ENCODE results near the gene CDHR5. TPM values are rescaled to one million over a fixed set of nuclear protein-coding genes. Genes with fewer than 3 reads are reported as not detected.

The CDHR5 gene
- polyA plus RNA-seq, 2 donors: 0.02 to 0.08 TPM

DNA sequence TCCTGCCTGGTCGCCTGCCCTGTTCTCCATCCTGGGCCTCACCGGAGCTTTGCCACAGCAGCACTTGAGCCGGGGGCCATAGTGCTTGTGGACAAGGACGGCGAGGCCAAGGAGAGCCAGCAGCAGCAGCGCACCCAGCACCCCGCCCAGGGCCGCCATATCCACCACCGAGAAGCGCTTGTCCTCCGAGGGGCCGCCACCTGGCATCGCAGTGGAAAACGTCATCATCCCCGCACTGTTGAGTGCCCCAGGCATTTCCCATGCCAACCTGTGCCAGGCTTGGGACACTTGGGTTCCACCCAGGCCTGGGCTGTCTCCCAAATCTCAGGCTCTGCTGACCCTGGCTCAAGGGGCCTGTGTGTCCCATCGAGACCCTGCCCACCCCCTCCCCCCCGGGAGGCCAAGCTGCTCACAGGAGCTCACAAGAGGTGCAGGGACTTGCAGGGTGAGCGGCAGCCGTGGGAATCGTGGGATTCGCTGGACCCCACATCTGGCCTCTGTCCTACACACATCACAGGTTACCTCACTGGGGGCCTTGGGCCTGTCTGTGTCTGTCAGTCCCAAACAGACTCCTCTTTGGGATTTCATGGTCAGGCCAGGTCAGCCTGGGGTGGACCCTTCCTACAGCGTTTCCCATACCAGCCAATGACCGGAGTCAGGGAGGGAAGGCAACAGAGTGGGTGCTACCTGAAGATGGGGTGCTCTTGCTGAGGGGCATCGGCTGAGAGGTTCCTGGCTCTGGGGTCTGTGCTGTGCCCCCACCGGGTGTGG lies 6.7 kb downstream of the CDHR5 start:
- no peaks in the 10 kb centered on the region for H3K9me3 ChIP-seq (ENCODE audit: control insufficient read depth in 2 of 2, insufficient read depth in 1 of 2, low read depth in 1 of 2, low read length in 1 of 2)
- H3K27ac ChIP-seq (ENCODE audit: low read depth in 2 of 2, low read length in 1 of 2): no peak overlapping the region
- H3K36me3 ChIP-seq (ENCODE audit: control insufficient read depth in 2 of 2, insufficient read depth in 2 of 2, low read length in 1 of 2): peaks cover 0 to 15% of the 10 kb centered on the region in 2 donors
- H3K4me3 ChIP-seq (ENCODE audit: low read depth in 1 of 2, low read length in 2 of 2): no peak overlapping the region
- no peaks in the 10 kb centered on the region for H3K27me3 ChIP-seq (ENCODE audit: control insufficient read depth in 1 of 2, insufficient read depth in 2 of 2, low read length in 2 of 2)
- H3K4me1 ChIP-seq (ENCODE audit: control insufficient read depth in 2 of 2, insufficient read depth in 2 of 2, low read length in 1 of 2): peaks cover 20% of the 10 kb centered on the region in 2 donors
- WGBS, 2 donors: 88 to 90% methylated on average over 25 of the region's 25 CpGs

- no peak overlapping the region for H3K4me3 ChIP-seq (ENCODE audit: low read depth in 1 of 2, low read length in 2 of 2)
- no peaks in the 10 kb centered on the region for H3K9me3 ChIP-seq (ENCODE audit: control insufficient read depth in 2 of 2, insufficient read depth in 1 of 2, low read depth in 1 of 2, low read length in 1 of 2)
- WGBS, 2 donors: 93 to 94% methylated on average over 52 to 57 of the region's 57 CpGs
- H3K36me3 ChIP-seq (ENCODE audit: control insufficient read depth in 2 of 2, insufficient read depth in 2 of 2, low read length in 1 of 2): peaks cover 0 to 22% of the 10 kb centered on the region in 2 donors
- no peaks in the 10 kb centered on the region for H3K27me3 ChIP-seq (ENCODE audit: control insufficient read depth in 1 of 2, insufficient read depth in 2 of 2, low read length in 2 of 2)
- H3K4me1 ChIP-seq (ENCODE audit: control insufficient read depth in 2 of 2, insufficient read depth in 2 of 2, low read length in 1 of 2): peaks cover 22 to 28% of the 10 kb centered on the region in 2 donors
- no peak overlapping the region for H3K27ac ChIP-seq (ENCODE audit: low read depth in 2 of 2, low read length in 1 of 2)
These were observed 7.4 kb downstream of the CDHR5 start for GRCh38 chr11:617199-617911.

DNA sequence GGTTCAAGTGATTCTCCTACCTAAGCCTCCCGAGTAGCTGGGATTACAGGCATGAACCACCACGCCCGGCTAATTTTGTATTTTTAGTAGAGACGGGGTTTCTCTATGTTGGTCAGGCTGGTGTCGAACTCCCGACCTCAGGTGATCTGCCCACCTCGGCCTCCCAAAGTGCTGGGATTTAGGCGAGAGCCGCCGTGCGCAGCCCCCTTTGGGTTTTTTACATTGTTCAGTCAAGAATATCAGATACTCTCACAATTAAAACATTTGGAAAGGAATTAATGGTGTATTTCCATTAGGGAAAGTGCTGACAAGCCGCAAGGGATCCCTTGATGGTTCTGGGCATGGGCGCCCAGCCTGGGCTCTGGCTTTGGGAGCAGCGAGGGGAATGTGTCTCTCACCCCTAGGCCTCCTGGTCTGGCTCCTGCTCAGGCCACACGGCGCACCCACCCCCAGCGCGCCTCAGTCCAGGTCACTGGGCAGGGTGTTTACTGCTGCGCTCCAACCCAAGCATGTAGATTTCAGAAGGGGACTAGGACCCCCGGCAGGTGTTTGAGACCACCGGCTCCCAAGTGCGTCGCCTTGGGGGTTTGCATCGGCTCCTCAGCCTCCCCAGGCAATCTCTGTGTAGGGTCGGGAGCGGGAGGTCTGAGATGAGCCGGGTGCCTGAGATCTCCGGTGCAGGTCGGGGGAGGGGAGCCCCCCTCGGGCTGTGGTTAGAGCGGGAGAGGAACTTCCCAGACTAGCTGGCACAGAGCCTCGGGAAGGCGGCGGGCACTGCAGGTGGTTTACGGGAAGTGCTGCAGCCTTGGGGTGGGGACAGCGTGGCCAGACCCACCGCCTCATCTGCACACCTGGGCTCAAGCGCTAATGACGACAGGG lies 8.2 kb downstream of the CDHR5 start:
- Histone ChIP-seq H3K27ac (ENCODE audit: low read depth in 2 of 2, low read length in 1 of 2) (peak overlapping the region; percentile 97 to 100), H3K4me3 (ENCODE audit: low read depth in 1 of 2, low read length in 2 of 2) (no peak overlapping the region), H3K27me3 (ENCODE audit: control insufficient read depth in 1 of 2, insufficient read depth in 2 of 2, low read length in 2 of 2) (no peaks in the 10 kb centered on the region), H3K9me3 (ENCODE audit: control insufficient read depth in 2 of 2, insufficient read depth in 1 of 2, low read depth in 1 of 2, low read length in 1 of 2) (no peaks in the 10 kb centered on the region), H3K4me1 (ENCODE audit: control insufficient read depth in 2 of 2, insufficient read depth in 2 of 2, low read length in 1 of 2) (peaks cover 22 to 31% of the 10 kb centered on the region in 2 donors), H3K36me3 (ENCODE audit: control insufficient read depth in 2 of 2, insufficient read depth in 2 of 2, low read length in 1 of 2) (peaks cover 4 to 29% of the 10 kb centered on the region in 2 donors)
- WGBS, 2 donors: 79 to 81% methylated on average over 38 to 39 of the region's 39 CpGs

GRCh38 chr11:615504-616319 lies 9.0 kb downstream of the CDHR5 start, which contains the start of gene IRF7:
Gene IRF7 (minus strand): TSS chr11:615950. CDS start chr11:615364, 586 bp downstream.
- Histone ChIP-seq H3K4me1 (ENCODE audit: control insufficient read depth in 2 of 2, insufficient read depth in 2 of 2, low read length in 1 of 2) (peaks cover 22 to 31% of the 10 kb centered on the region in 2 donors), H3K4me3 (ENCODE audit: low read depth in 1 of 2, low read length in 2 of 2) (peak within 1 kb of the TSS; percentile 53 to 79), H3K9me3 (ENCODE audit: control insufficient read depth in 2 of 2, insufficient read depth in 1 of 2, low read depth in 1 of 2, low read length in 1 of 2) (no peaks in the 10 kb centered on the region), H3K36me3 (ENCODE audit: control insufficient read depth in 2 of 2, insufficient read depth in 2 of 2, low read length in 1 of 2) (peaks cover 9 to 37% of the 10 kb centered on the region in 2 donors), H3K27ac (ENCODE audit: low read depth in 2 of 2, low read length in 1 of 2) (peak within 1 kb of the TSS; percentile 97 to 100), H3K27me3 (ENCODE audit: control insufficient read depth in 1 of 2, insufficient read depth in 2 of 2, low read length in 2 of 2) (no peaks in the 10 kb centered on the region)
- WGBS, 2 donors: 3 to 4% methylated on average over 52 to 66 of the region's 66 CpGs

DNA sequence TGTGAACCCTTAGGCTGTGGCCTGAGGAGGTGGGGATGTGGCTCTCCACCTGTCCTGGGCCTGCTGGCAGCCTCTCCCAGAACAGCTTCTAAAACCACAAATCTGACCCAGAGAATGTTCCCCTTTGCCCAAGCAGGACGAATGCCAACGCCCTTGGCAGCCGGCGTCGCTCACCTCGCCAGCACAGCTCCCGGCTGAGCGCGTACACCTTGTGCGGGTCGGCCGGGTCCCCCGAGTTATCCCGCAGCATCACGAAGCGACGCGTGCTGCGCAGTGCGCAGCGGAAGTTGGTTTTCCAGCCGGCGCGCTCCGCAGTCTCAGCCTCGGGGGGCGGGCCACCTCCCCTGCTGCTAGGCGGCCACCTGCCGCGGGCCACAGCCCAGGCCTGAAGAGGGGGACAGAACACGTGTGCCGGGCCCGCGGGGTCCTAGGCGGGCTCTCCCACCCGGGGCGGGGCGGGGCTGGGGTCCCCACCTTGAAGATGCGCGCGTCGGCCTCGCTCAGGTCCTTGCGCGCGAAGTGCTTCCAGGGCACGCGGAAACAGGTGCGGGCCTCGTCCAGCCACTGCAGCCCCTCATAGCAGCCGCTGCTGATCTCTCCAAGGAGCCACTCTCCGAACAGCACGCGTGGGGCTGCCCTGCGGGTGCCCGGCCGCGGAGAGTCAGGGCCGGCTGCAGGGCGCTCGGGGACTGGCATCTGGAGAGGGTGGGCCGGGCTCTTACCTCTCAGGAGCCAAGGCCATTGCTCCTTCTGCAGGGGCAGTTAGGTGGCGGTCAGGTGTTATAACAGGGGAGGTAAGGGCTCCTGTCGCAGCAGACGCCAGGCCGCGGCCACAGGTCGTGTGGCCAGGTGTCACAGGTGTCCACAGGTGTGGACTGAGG lies 9.9 kb downstream of the CDHR5 start:
- 36 to 38% methylated on average over 59 to 68 of the region's 68 CpGs for WGBS, 2 donors
- Histone ChIP-seq H3K4me3 (ENCODE audit: low read depth in 1 of 2, low read length in 2 of 2) (peak overlapping the region; percentile 53 to 79), H3K9me3 (ENCODE audit: control insufficient read depth in 2 of 2, insufficient read depth in 1 of 2, low read depth in 1 of 2, low read length in 1 of 2) (no peaks in the 10 kb centered on the region), H3K36me3 (ENCODE audit: control insufficient read depth in 2 of 2, insufficient read depth in 2 of 2, low read length in 1 of 2) (peaks cover 10 to 45% of the 10 kb centered on the region in 2 donors), H3K4me1 (ENCODE audit: control insufficient read depth in 2 of 2, insufficient read depth in 2 of 2, low read length in 1 of 2) (peaks cover 22 to 28% of the 10 kb centered on the region in 2 donors), H3K27ac (ENCODE audit: low read depth in 2 of 2, low read length in 1 of 2) (peak overlapping the region; percentile 97 to 100), H3K27me3 (ENCODE audit: control insufficient read depth in 1 of 2, insufficient read depth in 2 of 2, low read length in 2 of 2) (no peaks in the 10 kb centered on the region)

DNA sequence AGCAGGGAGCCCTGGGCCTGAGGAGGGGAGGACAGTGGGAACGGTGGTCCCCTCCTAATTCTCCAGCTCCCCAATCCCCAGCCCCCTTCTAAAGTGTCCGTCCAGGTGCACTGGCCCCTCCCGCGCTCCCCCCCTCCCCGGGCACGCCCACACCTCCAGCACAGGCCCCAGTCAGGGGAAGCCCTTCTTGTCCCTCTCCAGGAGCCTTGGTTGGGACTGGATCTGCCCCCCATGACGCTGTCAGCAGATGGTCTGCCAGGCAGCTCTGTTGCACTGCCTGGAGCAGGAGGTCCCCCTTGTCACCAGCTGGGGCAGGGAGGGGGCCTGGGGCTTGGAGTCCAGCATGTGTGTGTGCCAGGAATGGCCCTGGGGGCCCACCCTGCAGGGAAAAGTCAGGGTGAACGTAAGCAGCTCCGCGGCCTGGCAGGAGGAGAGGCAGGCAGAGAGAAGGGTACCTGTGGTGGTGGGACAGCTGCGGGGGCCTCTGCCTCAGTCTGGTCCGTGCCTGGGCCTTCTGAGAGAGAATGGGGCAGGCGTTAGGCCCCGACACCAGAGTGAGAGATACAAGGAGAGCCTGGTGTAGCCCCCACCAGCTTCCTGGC lies 10.6 kb downstream of the CDHR5 start:
- Histone ChIP-seq H3K36me3 (ENCODE audit: control insufficient read depth in 2 of 2, insufficient read depth in 2 of 2, low read length in 1 of 2) (peaks cover 14 to 47% of the 10 kb centered on the region in 2 donors), H3K27ac (ENCODE audit: low read depth in 2 of 2, low read length in 1 of 2) (peak overlapping the region; percentile 97 to 100), H3K27me3 (ENCODE audit: control insufficient read depth in 1 of 2, insufficient read depth in 2 of 2, low read length in 2 of 2) (no peaks in the 10 kb centered on the region), H3K4me3 (ENCODE audit: low read depth in 1 of 2, low read length in 2 of 2) (peak overlapping the region; percentile 53 to 79), H3K9me3 (ENCODE audit: control insufficient read depth in 2 of 2, insufficient read depth in 1 of 2, low read depth in 1 of 2, low read length in 1 of 2) (no peaks in the 10 kb centered on the region), H3K4me1 (ENCODE audit: control insufficient read depth in 2 of 2, insufficient read depth in 2 of 2, low read length in 1 of 2) (peaks cover 22 to 28% of the 10 kb centered on the region in 2 donors)
- 46 to 56% methylated on average over 14 of the region's 14 CpGs for WGBS, 2 donors

DNA sequence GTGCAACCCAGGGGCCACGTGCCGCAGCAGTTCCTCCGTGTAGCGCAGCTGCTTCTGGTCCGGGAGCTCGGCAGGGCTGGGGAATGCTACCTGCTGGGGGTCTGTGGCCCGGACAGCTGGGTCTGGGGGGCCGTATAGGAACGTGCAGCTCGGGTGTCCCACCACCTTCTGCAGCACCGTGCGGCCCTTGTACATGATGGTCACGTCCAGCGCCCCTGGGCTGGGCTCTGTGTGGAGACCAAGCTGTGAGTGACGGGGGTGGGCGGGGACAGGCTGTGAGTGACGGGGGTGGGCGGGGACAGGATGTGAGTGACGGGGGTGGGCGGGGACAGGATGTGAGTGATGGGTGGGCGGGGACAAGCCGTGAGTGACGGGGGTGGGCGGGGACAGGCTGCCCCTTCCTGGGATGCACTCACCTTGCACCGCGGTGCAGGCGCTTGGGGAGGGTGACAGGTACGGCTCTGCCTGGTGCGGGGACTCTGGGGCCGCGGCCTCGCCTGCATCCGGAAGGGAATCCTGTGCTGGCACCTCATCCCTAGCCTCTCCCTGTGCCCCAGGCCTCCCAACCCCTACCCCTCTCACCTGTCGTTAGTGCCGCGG lies 11.3 kb downstream of the CDHR5 start:
- no peaks in the 10 kb centered on the region for H3K9me3 ChIP-seq (ENCODE audit: control insufficient read depth in 2 of 2, insufficient read depth in 1 of 2, low read depth in 1 of 2, low read length in 1 of 2)
- peaks cover 22 to 28% of the 10 kb centered on the region in 2 donors for H3K4me1 ChIP-seq (ENCODE audit: control insufficient read depth in 2 of 2, insufficient read depth in 2 of 2, low read length in 1 of 2)
- WGBS, 2 donors: 37 to 52% methylated on average over 26 to 36 of the region's 36 CpGs
- peak overlapping the region; percentile 97 to 100 for H3K27ac ChIP-seq (ENCODE audit: low read depth in 2 of 2, low read length in 1 of 2)
- no peak overlapping the region for H3K4me3 ChIP-seq (ENCODE audit: low read depth in 1 of 2, low read length in 2 of 2)
- H3K36me3 ChIP-seq (ENCODE audit: control insufficient read depth in 2 of 2, insufficient read depth in 2 of 2, low read length in 1 of 2): peaks cover 20 to 53% of the 10 kb centered on the region in 2 donors
- H3K27me3 ChIP-seq (ENCODE audit: control insufficient read depth in 1 of 2, insufficient read depth in 2 of 2, low read length in 2 of 2): no peaks in the 10 kb centered on the region

- 86 to 88% methylated on average over 10 of the region's 10 CpGs for WGBS, 2 donors
- Histone ChIP-seq H3K4me3 (ENCODE audit: low read depth in 1 of 2, low read length in 2 of 2) (no peak overlapping the region), H3K27me3 (ENCODE audit: control insufficient read depth in 1 of 2, insufficient read depth in 2 of 2, low read length in 2 of 2) (no peaks in the 10 kb centered on the region), H3K36me3 (ENCODE audit: control insufficient read depth in 2 of 2, insufficient read depth in 2 of 2, low read length in 1 of 2) (peaks cover 20 to 53% of the 10 kb centered on the region in 2 donors), H3K4me1 (ENCODE audit: control insufficient read depth in 2 of 2, insufficient read depth in 2 of 2, low read length in 1 of 2) (peaks cover 22 to 28% of the 10 kb centered on the region in 2 donors), H3K9me3 (ENCODE audit: control insufficient read depth in 2 of 2, insufficient read depth in 1 of 2, low read depth in 1 of 2, low read length in 1 of 2) (no peaks in the 10 kb centered on the region), H3K27ac (ENCODE audit: low read depth in 2 of 2, low read length in 1 of 2) (peak overlapping the region; percentile 70 to 90)
These were observed 11.8 kb downstream of the CDHR5 start for GRCh38 chr11:612961-613300.
